HG02571 (cell line): ENCODE measurements around the gene PCDHGC4.
A peak's percentile ranks its signal among the peaks of the same experiment; 100 is the strongest.

Experiments used
- ATAC-seq: cut with Tn5 transposase; IDR thresholded peaks from one replicate; pipeline ENCODE4 v1.9.1; 2021; ENCODE audit warnings: mild to moderate bottlenecking, moderate library complexity; ENCODE audit not compliant: unreplicated experiment

Gene PCDHGC4

GRCh38 chr5:141489841-141490240, 5.0 kb downstream of the PCDHGC4 start:
- no peak for ATAC-seq

- ATAC-seq: no peak
These were observed 5.4 kb downstream of the PCDHGC4 start for GRCh38 chr5:141490271-141490670.

- ATAC-seq: no peak
These were observed 5.9 kb downstream of the PCDHGC4 start for GRCh38 chr5:141490771-141491170.

GRCh38 chr5:141491323-141492167, 6.7 kb downstream of the PCDHGC4 start:
- ATAC-seq: no peak

GRCh38 chr5:141492168-141492885, 7.5 kb downstream of the PCDHGC4 start:
- ATAC-seq: no peak

- ATAC-seq: no peak
These were observed 8.9 kb downstream of the PCDHGC4 start for GRCh38 chr5:141493500-141494422.

GRCh38 chr5:141494761-141495452, 10.1 kb downstream of the PCDHGC4 start:
- ATAC-seq: no peak

GRCh38 chr5:141495453-141495811, 10.6 kb downstream of the PCDHGC4 start:
- ATAC-seq: no peak

GRCh38 chr5:141496038-141496437, 11.2 kb downstream of the PCDHGC4 start:
- ATAC-seq: no peak

GRCh38 chr5:141501761-141502160, 16.9 kb downstream of the PCDHGC4 start:
- no peak for ATAC-seq

- ATAC-seq: no peak
These were observed 18.9 kb downstream of the PCDHGC4 start for GRCh38 chr5:141503681-141504080.

- no peak for ATAC-seq
These were observed 19.4 kb downstream of the PCDHGC4 start for GRCh38 chr5:141504216-141504615.

GRCh38 chr5:141506381-141507155, 21.7 kb downstream of the PCDHGC4 start:
- ATAC-seq: no peak

GRCh38 chr5:141507387-141508091, 22.7 kb downstream of the PCDHGC4 start:
- peak; percentile 37 for ATAC-seq

- ATAC-seq: no peak
These were observed 23.6 kb downstream of the PCDHGC4 start for GRCh38 chr5:141508440-141508797.

GRCh38 chr5:141508798-141509611, 24.2 kb downstream of the PCDHGC4 start:
- no peak for ATAC-seq

- ATAC-seq: no peak
These were observed 25.3 kb downstream of the PCDHGC4 start for GRCh38 chr5:141510160-141510559.

- ATAC-seq: peak; percentile 28
These were observed 26.2 kb downstream of the PCDHGC4 start for GRCh38 chr5:141510850-141511601.
